ENCODE data around the gene ROS1.
"Not testable (repeated sequence)": the region's sequence is repeated elsewhere in the genome, so short reads cannot be mapped to it uniquely, and the experiment has no call there.

Gene ROS1

DNA sequence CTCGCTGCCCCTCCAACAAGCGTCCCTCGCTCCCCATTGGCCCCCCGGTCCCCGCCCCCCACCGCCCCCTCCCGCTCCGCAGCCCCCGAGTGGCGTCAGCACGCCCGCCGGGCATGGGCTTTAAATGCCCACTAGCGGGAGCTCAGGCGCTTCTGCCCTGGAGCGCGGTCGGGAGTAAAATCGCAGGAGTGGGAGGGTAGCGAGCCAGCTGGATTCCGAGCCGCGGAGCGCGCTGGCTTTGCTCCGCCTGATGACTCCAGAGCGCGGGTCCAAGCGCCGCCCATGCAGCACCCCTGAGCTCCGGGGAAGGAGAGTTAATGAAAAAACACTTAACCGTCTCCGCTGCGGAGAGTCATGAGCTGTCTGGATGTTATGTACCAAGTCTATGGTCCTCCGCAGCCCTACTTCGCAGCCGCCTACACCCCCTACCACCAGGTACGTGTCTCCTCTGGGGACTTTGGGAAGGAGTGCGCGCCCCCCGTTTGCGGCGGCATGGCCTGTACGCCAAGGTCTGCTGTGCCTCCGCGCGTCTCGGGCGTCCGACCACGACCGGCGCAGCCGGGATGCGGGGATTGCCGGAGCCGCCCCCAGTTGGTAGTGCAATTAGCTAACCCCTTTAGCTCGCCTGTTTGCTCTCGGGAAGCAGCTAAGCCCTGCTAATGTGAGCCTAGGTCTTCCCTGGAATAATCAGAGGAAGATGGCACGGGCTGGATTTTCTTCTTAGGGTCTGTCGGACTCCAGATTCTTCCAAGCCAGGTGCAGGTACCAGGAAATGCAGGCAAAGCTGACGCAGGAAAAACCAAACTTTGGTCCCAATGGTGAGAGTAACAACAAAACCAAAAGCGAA is 160.1 kb downstream of the ROS1 start, which contains the start of gene VGLL2:
VGLL2 (plus strand) TSS at position 149 of the 847 bp plus-strand sequence; CDS start at position 355, 206 bp downstream.
- in situ Hi-C loops (cut with HindIII; ENCODE audit: low pct_unique_long_range_greater_than_20kb, low sequenced_read_pairs), result no loop called here
- no peak for DNase-seq (ENCODE audit: low read depth in 1 of 2, low spot score in 1 of 2)
- no peak for TF ChIP-seq JUND (IDR thresholded peaks at IDR 0.05; ENCODE audit: low read depth)

DNA sequence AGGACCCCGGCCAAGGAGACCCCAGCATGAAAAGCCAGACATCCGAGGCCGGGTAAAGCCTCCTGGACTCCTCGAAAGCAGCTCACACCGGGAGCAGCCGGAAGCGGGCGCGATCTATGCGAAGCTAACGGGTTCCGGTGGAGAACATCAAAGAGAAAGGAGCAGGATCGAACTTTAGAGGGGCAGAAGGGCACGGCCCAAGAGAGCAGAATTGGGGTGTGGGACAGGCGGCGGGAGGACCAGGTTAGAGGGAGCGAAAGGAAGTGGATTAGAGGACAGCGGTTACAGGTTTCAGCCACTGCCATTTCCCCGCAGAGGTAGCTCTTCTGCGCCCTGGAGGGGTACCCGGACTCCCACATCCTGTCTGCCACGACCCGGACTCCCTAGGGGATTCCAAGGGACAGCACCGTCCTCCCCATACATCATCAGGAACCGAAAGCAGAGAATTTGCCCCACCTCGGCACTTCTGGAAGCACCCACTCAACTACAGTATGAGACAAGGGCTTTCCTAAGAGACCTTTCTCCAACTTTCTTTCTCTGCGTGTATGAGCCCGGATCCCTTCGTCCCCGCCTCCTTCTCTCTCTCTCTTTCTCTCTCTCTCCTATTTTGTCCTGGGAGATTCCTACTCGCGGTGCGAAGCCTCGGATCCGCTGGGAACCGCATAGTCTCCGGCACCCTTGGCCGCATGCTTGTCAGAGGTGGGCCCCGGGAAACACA is 160.9 kb downstream of the ROS1 start:
- in situ Hi-C loops (cut with HindIII; ENCODE audit: low pct_unique_long_range_greater_than_20kb, low sequenced_read_pairs), result no loop called here
- no peak for DNase-seq (ENCODE audit: low read depth in 1 of 2, low spot score in 1 of 2)
- TF ChIP-seq JUND (IDR thresholded peaks at IDR 0.05; ENCODE audit: low read depth), result no peak

DNA sequence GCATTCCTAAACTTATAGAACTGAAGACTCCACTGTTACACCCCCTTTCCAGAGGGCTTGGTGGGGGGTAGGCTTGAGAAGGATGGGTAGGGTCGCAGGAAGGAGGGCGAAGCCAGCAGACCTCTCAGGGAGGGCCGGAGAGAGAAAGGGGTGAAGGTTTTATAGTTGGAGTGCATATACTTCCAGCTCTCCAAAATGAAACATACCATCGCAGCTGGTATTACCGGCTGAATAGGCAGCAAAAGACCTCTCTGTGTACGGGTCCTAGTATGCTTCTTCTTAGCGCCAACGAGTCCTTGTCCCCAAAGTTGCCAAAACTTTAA is 161.4 kb downstream of the ROS1 start:
- DNase-seq (ENCODE audit: low read depth in 1 of 2, low spot score in 1 of 2), result no peak
- no peak for TF ChIP-seq JUND (IDR thresholded peaks at IDR 0.05; ENCODE audit: low read depth)
- in situ Hi-C loops (cut with HindIII; ENCODE audit: low pct_unique_long_range_greater_than_20kb, low sequenced_read_pairs), result no loop called here

DNA sequence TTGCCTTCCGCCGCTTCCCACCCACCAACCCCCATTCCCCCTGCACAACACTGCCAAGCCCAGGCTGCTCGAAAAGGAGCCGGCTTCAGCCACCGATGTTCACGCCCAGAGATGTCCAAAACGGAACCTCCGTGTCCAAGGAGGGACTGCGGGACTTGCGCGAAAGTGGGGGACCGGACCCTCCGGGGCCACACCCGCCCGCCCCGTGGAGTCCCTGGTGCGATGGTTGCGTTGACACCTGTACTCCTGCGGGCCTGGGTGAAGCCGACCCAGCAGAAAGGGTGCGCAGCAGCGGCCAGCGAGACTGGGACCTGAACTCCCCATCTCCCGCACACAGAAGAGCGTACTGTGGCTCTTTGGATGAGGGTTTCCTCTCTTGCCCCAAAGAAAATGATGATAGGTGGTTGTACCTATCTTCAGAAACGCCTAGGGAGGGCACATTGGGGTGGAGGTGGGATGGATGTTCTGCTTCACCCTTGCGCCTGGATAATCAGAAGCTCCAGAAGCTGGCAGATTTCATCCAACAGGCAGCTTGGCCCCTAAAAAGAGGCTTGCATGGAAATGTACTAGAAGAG is 162.3 kb downstream of the ROS1 start:
- no peak for DNase-seq (ENCODE audit: low read depth in 1 of 2, low spot score in 1 of 2)
- TF ChIP-seq JUND (IDR thresholded peaks at IDR 0.05; ENCODE audit: low read depth), result no peak
- in situ Hi-C loops (cut with HindIII; ENCODE audit: low pct_unique_long_range_greater_than_20kb, low sequenced_read_pairs), result no loop called here

DNA sequence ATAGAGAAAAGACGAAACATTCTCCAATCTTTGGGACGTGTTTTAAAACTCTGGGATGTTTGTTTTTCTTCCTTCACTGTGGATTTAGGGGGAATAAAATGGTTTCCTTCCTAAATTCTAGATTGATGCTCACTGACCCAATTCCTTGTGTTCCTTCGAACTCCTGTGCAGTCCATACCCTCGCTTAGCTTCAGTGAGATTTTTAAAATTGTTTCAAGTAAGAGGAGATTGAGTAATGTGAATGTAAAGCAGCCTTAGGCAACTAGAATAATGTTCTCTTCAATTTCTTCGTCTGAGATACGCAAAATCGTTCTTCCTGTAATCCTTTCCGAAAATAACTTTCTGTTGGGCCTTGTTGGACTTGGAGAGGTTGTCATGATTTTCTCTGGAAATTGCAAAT is 162.9 kb downstream of the ROS1 start:
- TF ChIP-seq JUND (IDR thresholded peaks at IDR 0.05; ENCODE audit: low read depth), result no peak
- no peak for DNase-seq (ENCODE audit: low read depth in 1 of 2, low spot score in 1 of 2)
- in situ Hi-C loops (cut with HindIII; ENCODE audit: low pct_unique_long_range_greater_than_20kb, low sequenced_read_pairs), result no loop called here

DNA sequence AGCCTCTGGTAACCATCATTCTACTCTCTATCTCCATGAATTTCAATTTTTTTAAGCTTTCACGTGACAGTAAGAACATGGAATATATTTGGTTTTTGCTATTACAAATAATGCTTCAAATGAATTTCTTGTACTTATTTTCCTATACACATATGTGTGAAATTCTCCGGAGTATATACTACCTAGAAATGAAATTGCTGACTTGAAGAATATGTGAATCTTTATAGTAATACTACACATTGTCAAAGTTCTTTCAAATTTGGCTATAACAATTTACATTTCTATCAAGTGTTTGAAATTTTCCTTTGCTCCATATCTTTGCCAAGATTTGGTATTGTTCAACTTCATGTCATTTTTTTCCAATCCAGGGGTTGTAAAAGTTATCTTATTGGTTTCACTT is 172.0 kb downstream of the ROS1 start:
- DNase-seq (ENCODE audit: low read depth in 1 of 2, low spot score in 1 of 2), result no peak
- TF ChIP-seq JUND (IDR thresholded peaks at IDR 0.05; ENCODE audit: low read depth), result no peak
- in situ Hi-C loops (cut with HindIII; ENCODE audit: low pct_unique_long_range_greater_than_20kb, low sequenced_read_pairs), result no loop called here

DNA sequence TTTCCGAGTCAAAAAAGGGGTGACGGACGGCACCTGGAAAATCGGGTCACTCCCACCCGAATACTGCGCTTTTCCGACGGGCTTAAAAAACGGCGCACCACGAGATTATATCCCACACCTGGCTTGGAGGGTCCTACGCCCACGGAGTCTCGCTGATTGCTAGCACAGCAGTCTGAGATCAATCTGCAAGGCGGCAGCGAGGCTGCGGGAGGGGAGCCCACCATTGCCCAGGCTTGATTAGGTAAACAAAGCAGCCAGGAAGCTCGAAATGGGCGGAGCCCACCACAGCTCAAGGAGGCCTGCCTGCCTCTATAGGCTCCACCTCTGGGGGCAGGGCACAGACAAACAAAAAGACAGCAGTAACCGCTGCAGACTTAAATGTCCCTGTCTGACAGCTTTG is 180.8 kb downstream of the ROS1 start:
- DNase-seq (ENCODE audit: low read depth in 1 of 2, low spot score in 1 of 2); in situ Hi-C loops (cut with HindIII; ENCODE audit: low pct_unique_long_range_greater_than_20kb, low sequenced_read_pairs): not testable (repeated sequence)

DNA sequence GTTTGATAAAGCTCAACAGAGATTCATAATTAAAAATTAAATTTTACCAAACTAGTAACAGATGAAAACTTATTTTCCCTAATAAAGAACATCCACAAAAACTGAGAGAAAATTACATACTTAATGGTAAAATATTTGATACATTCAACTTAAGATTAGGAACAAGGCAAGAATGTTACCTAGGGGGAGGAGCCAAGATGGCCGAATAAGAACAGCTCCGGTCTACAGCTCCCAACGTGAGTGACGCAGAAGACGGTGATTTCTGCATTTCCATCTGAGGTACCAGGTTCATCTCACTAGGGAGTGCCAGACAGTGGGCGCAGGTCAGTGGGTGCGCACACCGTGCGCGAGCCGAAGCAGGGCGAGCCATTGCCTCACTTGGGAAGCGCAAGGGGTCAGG is 181.2 kb downstream of the ROS1 start:
- in situ Hi-C loops (cut with HindIII; ENCODE audit: low pct_unique_long_range_greater_than_20kb, low sequenced_read_pairs); DNase-seq (ENCODE audit: low read depth in 1 of 2, low spot score in 1 of 2): not testable (repeated sequence)
